HepG2 (cell line): Measurements from ENCODE around the gene PMIS2. TPM values are rescaled to one million over a fixed set of nuclear protein-coding genes. Genes with fewer than 3 reads are reported as not detected.
A peak's percentile ranks its signal among the peaks of the same experiment; 100 is the strongest.

Experiments used
- LBX2 ChIP-seq: sonication (generic); formaldehyde crosslinking; IDR thresholded peaks from 2 replicates; pipeline ENCODE4 v1.5.0; 2020; ENCODE audit warnings: missing genetic modification reagents, mild to moderate bottlenecking, borderline replicate concordance
- MBNL3 ChIP-seq: fragments of 250-450 bp; sonication (Bioruptor Pico); conservative IDR thresholded peaks from 2 replicates; pipeline ENCODE4 v1.8.0; 2022; ENCODE audit warnings: mild to moderate bottlenecking, inconsistent platforms
- RFXANK ChIP-seq: IDR thresholded peaks from 2 replicates; pipeline ENCODE4 v1.6.1; 2016
- ZNF331 ChIP-seq: sonication (generic); formaldehyde crosslinking; IDR thresholded peaks from 2 replicates; pipeline ENCODE4 v1.4.0; 2020; ENCODE audit warnings: missing genetic modification reagents
- polyA plus RNA-seq, 8 experiments: library from polyadenylated mRNA; depleted of rRNA in 3 of 8; stranded (reverse) in 7 of 8; unstranded in 1 of 8; fragments of >200 nt; fragmentation: Illumina TruSeq in 4 of 8; extraction: Trizol in 4 of 8; gene quantifications; 2 replicates each; pipeline versions ENCODE4 v1.2.1 to v1.2.3, GENCODE V29; 2011 to 2016; ENCODE audit warnings: low read depth in 4 of 8, missing spikeins in 1 of 8, mixed read lengths in 1 of 8; ENCODE audit not compliant: insufficient read depth in 1 of 8
- total RNA-seq, 5 experiments: library from RNA; depleted of rRNA; stranded (reverse); fragments of >200 nt; fragmentation: Illumina TruSeq; extraction: Trizol; gene quantifications; 2 replicates each; pipeline ENCODE4 v1.2.3, GENCODE V29; 2016; ENCODE audit warnings: low read depth in 1 of 5
- TF ChIP-seq, protein P1 (sequence below): sonication (generic); formaldehyde crosslinking; IDR thresholded peaks from 2 replicates; pipeline ENCODE4 v1.4.0; 2020; ENCODE audit warnings: low read depth, missing genetic modification reagents
- TF ChIP-seq, protein P2 (sequence below): sonication (generic); formaldehyde crosslinking; conservative IDR thresholded peaks from 2 replicates; pipeline ENCODE4 v1.8.0; 2022; ENCODE audit warnings: mild to moderate bottlenecking, moderate library complexity, missing genetic modification reagents
- TF ChIP-seq, protein P3 (sequence below): sonication (generic); formaldehyde crosslinking; IDR thresholded peaks from 2 replicates; pipeline ENCODE4 v1.8.1; 2023; ENCODE audit warnings: mild to moderate bottlenecking, missing genetic modification reagents
- TF ChIP-seq, protein P4 (sequence below): sonication (generic); formaldehyde crosslinking; conservative IDR thresholded peaks from 2 replicates; pipeline ENCODE4 v1.4.0; 2020; ENCODE audit warnings: missing genetic modification reagents
- TF ChIP-seq, protein P5 (sequence below): sonication (generic); formaldehyde crosslinking; IDR thresholded peaks from 2 replicates; pipeline ENCODE4 v1.8.0; 2022; ENCODE audit warnings: mild to moderate bottlenecking, missing genetic modification reagents, moderate library complexity
- TF ChIP-seq, protein P6 (sequence below): sonication (generic); formaldehyde crosslinking; IDR thresholded peaks from 2 replicates; pipeline ENCODE4 v1.4.0; 2020; ENCODE audit warnings: missing genetic modification reagents, borderline replicate concordance

PMIS2 gene
- total and polyA plus RNA-seq, 2 of the 13 experiments (the other 11 are each of a cell fraction or from before 2014, with no cell fraction given): not detected

- TF ChIP-seq, protein P1, sequence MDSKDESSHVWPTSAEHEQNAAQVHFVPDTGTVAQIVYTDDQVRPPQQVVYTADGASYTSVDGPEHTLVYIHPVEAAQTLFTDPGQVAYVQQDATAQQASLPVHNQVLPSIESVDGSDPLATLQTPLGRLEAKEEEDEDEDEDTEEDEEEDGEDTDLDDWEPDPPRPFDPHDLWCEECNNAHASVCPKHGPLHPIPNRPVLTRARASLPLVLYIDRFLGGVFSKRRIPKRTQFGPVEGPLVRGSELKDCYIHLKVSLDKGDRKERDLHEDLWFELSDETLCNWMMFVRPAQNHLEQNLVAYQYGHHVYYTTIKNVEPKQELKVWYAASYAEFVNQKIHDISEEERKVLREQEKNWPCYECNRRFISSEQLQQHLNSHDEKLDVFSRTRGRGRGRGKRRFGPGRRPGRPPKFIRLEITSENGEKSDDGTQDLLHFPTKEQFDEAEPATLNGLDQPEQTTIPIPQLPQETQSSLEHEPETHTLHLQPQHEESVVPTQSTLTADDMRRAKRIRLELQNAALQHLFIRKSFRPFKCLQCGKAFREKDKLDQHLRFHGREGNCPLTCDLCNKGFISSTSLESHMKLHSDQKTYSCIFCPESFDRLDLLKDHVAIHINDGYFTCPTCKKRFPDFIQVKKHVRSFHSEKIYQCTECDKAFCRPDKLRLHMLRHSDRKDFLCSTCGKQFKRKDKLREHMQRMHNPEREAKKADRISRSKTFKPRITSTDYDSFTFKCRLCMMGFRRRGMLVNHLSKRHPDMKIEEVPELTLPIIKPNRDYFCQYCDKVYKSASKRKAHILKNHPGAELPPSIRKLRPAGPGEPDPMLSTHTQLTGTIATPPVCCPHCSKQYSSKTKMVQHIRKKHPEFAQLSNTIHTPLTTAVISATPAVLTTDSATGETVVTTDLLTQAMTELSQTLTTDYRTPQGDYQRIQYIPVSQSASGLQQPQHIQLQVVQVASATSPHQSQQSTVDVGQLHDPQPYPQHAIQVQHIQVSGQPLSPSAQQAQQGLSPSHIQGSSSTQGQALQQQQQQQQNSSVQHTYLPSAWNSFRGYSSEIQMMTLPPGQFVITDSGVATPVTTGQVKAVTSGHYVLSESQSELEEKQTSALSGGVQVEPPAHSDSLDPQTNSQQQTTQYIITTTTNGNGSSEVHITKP (CRISPR knock-in tag): no peak
- TF ChIP-seq, protein P2, sequence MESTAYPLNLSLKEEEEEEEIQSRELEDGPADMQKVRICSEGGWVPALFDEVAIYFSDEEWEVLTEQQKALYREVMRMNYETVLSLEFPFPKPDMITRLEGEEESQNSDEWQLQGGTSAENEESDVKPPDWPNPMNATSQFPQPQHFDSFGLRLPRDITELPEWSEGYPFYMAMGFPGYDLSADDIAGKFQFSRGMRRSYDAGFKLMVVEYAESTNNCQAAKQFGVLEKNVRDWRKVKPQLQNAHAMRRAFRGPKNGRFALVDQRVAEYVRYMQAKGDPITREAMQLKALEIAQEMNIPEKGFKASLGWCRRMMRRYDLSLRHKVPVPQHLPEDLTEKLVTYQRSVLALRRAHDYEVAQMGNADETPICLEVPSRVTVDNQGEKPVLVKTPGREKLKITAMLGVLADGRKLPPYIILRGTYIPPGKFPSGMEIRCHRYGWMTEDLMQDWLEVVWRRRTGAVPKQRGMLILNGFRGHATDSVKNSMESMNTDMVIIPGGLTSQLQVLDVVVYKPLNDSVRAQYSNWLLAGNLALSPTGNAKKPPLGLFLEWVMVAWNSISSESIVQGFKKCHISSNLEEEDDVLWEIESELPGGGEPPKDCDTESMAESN (CRISPR knock-in tag): peak; percentile 97
- TF ChIP-seq, protein P3, sequence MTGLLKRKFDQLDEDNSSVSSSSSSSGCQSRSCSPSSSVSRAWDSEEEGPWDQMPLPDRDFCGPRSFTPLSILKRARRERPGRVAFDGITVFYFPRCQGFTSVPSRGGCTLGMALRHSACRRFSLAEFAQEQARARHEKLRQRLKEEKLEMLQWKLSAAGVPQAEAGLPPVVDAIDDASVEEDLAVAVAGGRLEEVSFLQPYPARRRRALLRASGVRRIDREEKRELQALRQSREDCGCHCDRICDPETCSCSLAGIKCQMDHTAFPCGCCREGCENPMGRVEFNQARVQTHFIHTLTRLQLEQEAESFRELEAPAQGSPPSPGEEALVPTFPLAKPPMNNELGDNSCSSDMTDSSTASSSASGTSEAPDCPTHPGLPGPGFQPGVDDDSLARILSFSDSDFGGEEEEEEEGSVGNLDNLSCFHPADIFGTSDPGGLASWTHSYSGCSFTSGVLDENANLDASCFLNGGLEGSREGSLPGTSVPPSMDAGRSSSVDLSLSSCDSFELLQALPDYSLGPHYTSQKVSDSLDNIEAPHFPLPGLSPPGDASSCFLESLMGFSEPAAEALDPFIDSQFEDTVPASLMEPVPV (CRISPR knock-in tag): peak; percentile 77; the same call in 1 of the 2 replicates
- TF ChIP-seq MBNL3 (CRISPR knock-in tag) (no peak), LBX2 (no peak), RFXANK (CRISPR knock-in tag) (peak; percentile 70), ZNF331 (CRISPR knock-in tag) (peak; percentile 19; the same call in 1 of the 2 replicates)
- TF ChIP-seq, protein P4, sequence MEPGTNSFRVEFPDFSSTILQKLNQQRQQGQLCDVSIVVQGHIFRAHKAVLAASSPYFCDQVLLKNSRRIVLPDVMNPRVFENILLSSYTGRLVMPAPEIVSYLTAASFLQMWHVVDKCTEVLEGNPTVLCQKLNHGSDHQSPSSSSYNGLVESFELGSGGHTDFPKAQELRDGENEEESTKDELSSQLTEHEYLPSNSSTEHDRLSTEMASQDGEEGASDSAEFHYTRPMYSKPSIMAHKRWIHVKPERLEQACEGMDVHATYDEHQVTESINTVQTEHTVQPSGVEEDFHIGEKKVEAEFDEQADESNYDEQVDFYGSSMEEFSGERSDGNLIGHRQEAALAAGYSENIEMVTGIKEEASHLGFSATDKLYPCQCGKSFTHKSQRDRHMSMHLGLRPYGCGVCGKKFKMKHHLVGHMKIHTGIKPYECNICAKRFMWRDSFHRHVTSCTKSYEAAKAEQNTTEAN (CRISPR knock-in tag): 0 out of 2 replicates have a peak, but pooled peaks have one; percentile 64
- TF ChIP-seq, protein P5, sequence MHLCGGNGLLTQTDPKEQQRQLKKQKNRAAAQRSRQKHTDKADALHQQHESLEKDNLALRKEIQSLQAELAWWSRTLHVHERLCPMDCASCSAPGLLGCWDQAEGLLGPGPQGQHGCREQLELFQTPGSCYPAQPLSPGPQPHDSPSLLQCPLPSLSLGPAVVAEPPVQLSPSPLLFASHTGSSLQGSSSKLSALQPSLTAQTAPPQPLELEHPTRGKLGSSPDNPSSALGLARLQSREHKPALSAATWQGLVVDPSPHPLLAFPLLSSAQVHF (CRISPR knock-in tag): peak; percentile 52; the same call in 1 of the 2 replicates
- TF ChIP-seq, protein P6, sequence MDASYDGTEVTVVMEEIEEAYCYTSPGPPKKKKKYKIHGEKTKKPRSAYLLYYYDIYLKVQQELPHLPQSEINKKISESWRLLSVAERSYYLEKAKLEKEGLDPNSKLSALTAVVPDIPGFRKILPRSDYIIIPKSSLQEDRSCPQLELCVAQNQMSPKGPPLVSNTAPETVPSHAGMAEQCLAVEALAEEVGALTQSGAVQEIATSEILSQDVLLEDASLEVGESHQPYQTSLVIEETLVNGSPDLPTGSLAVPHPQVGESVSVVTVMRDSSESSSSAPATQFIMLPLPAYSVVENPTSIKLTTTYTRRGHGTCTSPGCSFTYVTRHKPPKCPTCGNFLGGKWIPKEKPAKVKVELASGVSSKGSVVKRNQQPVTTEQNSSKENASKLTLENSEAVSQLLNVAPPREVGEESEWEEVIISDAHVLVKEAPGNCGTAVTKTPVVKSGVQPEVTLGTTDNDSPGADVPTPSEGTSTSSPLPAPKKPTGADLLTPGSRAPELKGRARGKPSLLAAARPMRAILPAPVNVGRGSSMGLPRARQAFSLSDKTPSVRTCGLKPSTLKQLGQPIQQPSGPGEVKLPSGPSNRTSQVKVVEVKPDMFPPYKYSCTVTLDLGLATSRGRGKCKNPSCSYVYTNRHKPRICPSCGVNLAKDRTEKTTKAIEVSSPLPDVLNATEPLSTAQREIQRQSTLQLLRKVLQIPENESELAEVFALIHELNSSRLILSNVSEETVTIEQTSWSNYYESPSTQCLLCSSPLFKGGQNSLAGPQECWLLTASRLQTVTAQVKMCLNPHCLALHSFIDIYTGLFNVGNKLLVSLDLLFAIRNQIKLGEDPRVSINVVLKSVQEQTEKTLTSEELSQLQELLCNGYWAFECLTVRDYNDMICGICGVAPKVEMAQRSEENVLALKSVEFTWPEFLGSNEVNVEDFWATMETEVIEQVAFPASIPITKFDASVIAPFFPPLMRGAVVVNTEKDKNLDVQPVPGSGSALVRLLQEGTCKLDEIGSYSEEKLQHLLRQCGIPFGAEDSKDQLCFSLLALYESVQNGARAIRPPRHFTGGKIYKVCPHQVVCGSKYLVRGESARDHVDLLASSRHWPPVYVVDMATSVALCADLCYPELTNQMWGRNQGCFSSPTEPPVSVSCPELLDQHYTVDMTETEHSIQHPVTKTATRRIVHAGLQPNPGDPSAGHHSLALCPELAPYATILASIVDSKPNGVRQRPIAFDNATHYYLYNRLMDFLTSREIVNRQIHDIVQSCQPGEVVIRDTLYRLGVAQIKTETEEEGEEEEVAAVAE (CRISPR knock-in tag): peak; percentile 52; the same call in 1 of the 2 replicates
These were observed 40.7 kb upstream of the PMIS2 start, which contains the start of gene TMEM147 (continued) for GRCh38 chr19:35545001-35545854.
